ENCODE data around the gene SLC35E2B. TPM values are rescaled to one million over a fixed set of nuclear protein-coding genes. Genes with fewer than 3 reads are reported as not detected.

Gene SLC35E2B
- total and polyA plus RNA-seq, 4 donors: 11.1 to 19.3 (median 12.6) TPM

GRCh38 chr1:1614954-1615255, 77.7 kb downstream of the SLC35E2B start:
- DNase-seq (ENCODE audit: low spot score): no peak
- Histone ChIP-seq H3K36me3 (ENCODE audit: control insufficient read depth in 4 of 4, insufficient read depth in 3 of 4, low read depth in 1 of 4, low read length in 3 of 4) (peaks cover 0 to 6% (median 0%) of the 10 kb centered on the region in 4 donors), H3K27ac (ENCODE audit: low read depth in 1 of 2, low read length in 2 of 2) (peak overlapping the region; percentile 94 to 100), H3K4me1 (ENCODE audit: control insufficient read depth in 4 of 4, insufficient read depth in 4 of 4, low read length in 3 of 4) (peaks cover 11 to 58% (median 48%) of the 10 kb centered on the region in 4 donors), H3K27me3 (ENCODE audit: control insufficient read depth in 4 of 4, insufficient read depth in 4 of 4, low read length in 3 of 4) (no peaks in the 10 kb centered on the region), H3K9ac (ENCODE audit: low read depth in 1 of 2, low read length in 2 of 2) (peak overlapping the region in 1 of 2 donors; percentile 62), H3K9me3 (ENCODE audit: control insufficient read depth in 4 of 4, low read length in 3 of 4) (no peaks in the 10 kb centered on the region), H3K4me3 (ENCODE audit: low read depth in 1 of 3, low read length in 3 of 3) (peak overlapping the region; percentile 73 to 97 (median 85))
- TF ChIP-seq NR2F2 (IDR thresholded peaks at IDR 0.05): no peak
- TF ChIP-seq REST (IDR thresholded peaks at IDR 0.05): no peak
- TF ChIP-seq EGR1 (IDR thresholded peaks at IDR 0.05; ENCODE audit: low read depth in 2 of 2): no peak
- TF ChIP-seq TAF1 (conservative IDR thresholded peaks at IDR 0.05): no peak
- TF ChIP-seq FOXA1 (IDR thresholded peaks at IDR 0.05): no peak
- no peak for TF ChIP-seq YY1 (IDR thresholded peaks at IDR 0.05)
- under 1% methylated on average over 23 of the region's 23 CpGs for WGBS

GRCh38 chr1:1614204-1614953, 78.2 kb downstream of the SLC35E2B start:
- Histone ChIP-seq H3K27ac (ENCODE audit: low read depth in 1 of 2, low read length in 2 of 2) (peak overlapping the region; percentile 94 to 100), H3K27me3 (ENCODE audit: control insufficient read depth in 4 of 4, insufficient read depth in 4 of 4, low read length in 3 of 4) (no peaks in the 10 kb centered on the region), H3K9ac (ENCODE audit: low read depth in 1 of 2, low read length in 2 of 2) (peak overlapping the region in 1 of 2 donors; percentile 23), H3K36me3 (ENCODE audit: control insufficient read depth in 4 of 4, insufficient read depth in 3 of 4, low read depth in 1 of 4, low read length in 3 of 4) (peaks cover 0 to 6% (median 0%) of the 10 kb centered on the region in 4 donors), H3K4me1 (ENCODE audit: control insufficient read depth in 4 of 4, insufficient read depth in 4 of 4, low read length in 3 of 4) (peaks cover 8 to 52% (median 43%) of the 10 kb centered on the region in 4 donors), H3K4me3 (ENCODE audit: low read depth in 1 of 3, low read length in 3 of 3) (peak overlapping the region; percentile 73 to 97 (median 85)), H3K9me3 (ENCODE audit: control insufficient read depth in 4 of 4, low read length in 3 of 4) (no peaks in the 10 kb centered on the region)
- TF ChIP-seq FOXA2 (IDR thresholded peaks at IDR 0.05): no peak
- no peak for TF ChIP-seq YY1 (IDR thresholded peaks at IDR 0.05)
- TF ChIP-seq MAX (IDR thresholded peaks at IDR 0.05): no peak
- TF ChIP-seq ATF3 (IDR thresholded peaks at IDR 0.05): no peak
- no peak for TF ChIP-seq CTCF (IDR thresholded peaks at IDR 0.05; ENCODE audit: low read depth, low read length, missing input control)
- no peak for TF ChIP-seq RAD21 (IDR thresholded peaks at IDR 0.05)
- peak; percentile 59 for DNase-seq (ENCODE audit: low spot score)
- 4% methylated on average over 30 of the region's 30 CpGs for WGBS

Measured in liver (tissue), 9 donors.